ENCODE results near the gene CCDC182.

DNA sequence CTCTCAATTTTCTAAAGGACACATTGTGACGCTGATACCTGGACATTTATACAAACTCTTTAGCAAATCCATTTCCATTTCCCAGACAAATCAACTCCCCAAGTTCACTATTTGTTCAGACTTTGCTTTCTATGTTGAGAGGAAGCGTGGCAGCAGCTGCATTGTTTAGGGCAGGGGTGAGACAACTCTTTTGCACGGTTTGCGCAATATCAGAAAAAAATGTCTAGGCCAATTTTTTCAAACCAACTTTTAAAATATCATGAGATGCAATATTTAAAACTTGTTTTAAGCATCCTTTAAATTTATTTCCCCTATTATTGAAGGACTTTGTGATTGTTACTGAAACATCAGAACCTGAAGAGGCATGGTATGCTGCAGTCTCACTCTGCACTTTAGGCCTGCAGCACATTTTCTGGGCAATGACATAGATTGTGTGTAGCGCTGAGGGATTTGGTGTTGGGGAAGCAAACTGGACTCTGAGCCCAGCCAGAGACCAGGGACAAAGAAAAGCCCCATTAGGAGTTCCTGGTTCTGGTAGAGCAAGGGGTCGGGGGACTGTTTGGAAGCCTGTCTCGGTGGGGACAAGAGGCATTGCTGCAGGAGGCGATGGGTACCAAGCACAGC lies 6.4 kb upstream of the CCDC182 start:
- no peak for TF ChIP-seq E2F1 (CRISPR knock-in tag; IDR thresholded peaks at IDR 0.05)
- TF ChIP-seq RFX1 (IDR thresholded peaks at IDR 0.05), result no peak
- TF ChIP-seq SMARCA4 (IDR thresholded peaks at IDR 0.05), result no peak
- no peak for TF ChIP-seq ZNF133 (CRISPR knock-in tag; IDR thresholded peaks at IDR 0.05)
- TF ChIP-seq NFIC (IDR thresholded peaks at IDR 0.05), result no peak
- TF ChIP-seq, protein P1, sequence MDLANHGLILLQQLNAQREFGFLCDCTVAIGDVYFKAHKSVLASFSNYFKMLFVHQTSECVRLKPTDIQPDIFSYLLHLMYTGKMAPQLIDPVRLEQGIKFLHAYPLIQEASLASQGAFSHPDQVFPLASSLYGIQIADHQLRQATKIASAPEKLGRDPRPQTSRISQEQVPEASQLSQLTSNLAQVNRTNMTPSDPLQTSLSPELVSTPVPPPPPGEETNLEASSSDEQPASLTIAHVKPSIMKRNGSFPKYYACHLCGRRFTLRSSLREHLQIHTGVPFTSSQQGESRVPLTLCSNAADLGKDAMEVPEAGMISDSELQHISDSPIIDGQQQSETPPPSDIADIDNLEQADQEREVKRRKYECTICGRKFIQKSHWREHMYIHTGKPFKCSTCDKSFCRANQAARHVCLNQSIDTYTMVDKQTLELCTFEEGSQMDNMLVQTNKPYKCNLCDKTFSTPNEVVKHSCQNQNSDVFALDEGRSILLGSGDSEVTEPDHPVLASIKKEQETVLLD (IDR thresholded peaks at IDR 0.05), result no peak
- no peak for TF ChIP-seq ZNF780A (CRISPR knock-in tag; IDR thresholded peaks at IDR 0.05)
- TF ChIP-seq ARHGAP35 (IDR thresholded peaks at IDR 0.05; ENCODE audit: partially characterized antibody), result no peak
